MM.1S (cell line): ENCODE data around the gene INPP4A.

Experiments used
- DNase-seq: peaks from one replicate; pipeline ENCODE4 v3.0.0-alpha.2; 2015
- H2AFZ ChIP-seq: fragments of 300-600 bp; sonication (generic); 2 replicates; pipeline ENCODE4 v1.6.0; 2016; ENCODE audit warnings: antibody characterized with exemption, low read length
- H3F3A ChIP-seq: fragments of 300-600 bp; sonication (generic); 2 replicates; pipeline ENCODE4 v1.6.1; 2016; ENCODE audit warnings: mild to moderate bottlenecking, antibody characterized with exemption, low read length, moderate library complexity, mixed read lengths; ENCODE audit not compliant: insufficient read depth
- H3K27ac ChIP-seq: fragments of 300-600 bp; sonication (generic); 2 replicates; pipeline ENCODE4 v1.5.1; 2016; ENCODE audit warnings: mild to moderate bottlenecking, low read length
- H3K27me3 ChIP-seq: fragments of 300-600 bp; sonication (generic); replicated peaks from 2 replicates; pipeline ENCODE4 v1.6.0; 2016; ENCODE audit warnings: low read length; ENCODE audit not compliant: insufficient read depth
- H3K36me3 ChIP-seq: fragments of 300-600 bp; sonication (generic); replicated peaks from 2 replicates; pipeline ENCODE4 v1.6.1; 2016; ENCODE audit warnings: mild to moderate bottlenecking, low read length, mixed read lengths; ENCODE audit not compliant: insufficient read depth
- H3K4me1 ChIP-seq: fragments of 300-600 bp; sonication (generic); 2 replicates; pipeline ENCODE4 v1.6.1; 2016; ENCODE audit warnings: low read length, mixed read lengths
- H3K4me2 ChIP-seq: fragments of 300-600 bp; sonication (generic); 2 replicates; pipeline ENCODE4 v1.6.0; 2016; ENCODE audit warnings: low read depth, low read length
- H3K4me3 ChIP-seq: fragments of 300-600 bp; sonication (generic); 2 replicates; pipeline ENCODE4 v1.5.1; 2016; ENCODE audit warnings: low read length, mixed read lengths
- H3K79me2 ChIP-seq: fragments of 300-600 bp; sonication (generic); 2 replicates; pipeline ENCODE4 v1.6.1; 2016; ENCODE audit warnings: mixed run types, low read length, mixed read lengths
- H3K9ac ChIP-seq: fragments of 300-600 bp; sonication (generic); 2 replicates; pipeline ENCODE4 v1.6.1; 2016; ENCODE audit warnings: low read length, mixed read lengths
- H3K9me2 ChIP-seq: fragments of 300-600 bp; sonication (generic); replicated peaks from 2 replicates; pipeline ENCODE4 v1.6.1; 2016; ENCODE audit warnings: mild to moderate bottlenecking, low read length, mixed read lengths; ENCODE audit not compliant: insufficient read depth
- H3K9me3 ChIP-seq: fragments of 300-600 bp; sonication (generic); replicated peaks from 2 replicates; pipeline ENCODE4 v1.6.1; 2016; ENCODE audit warnings: mild to moderate bottlenecking, low read length, mixed read lengths; ENCODE audit not compliant: insufficient read depth
- H4K20me1 ChIP-seq: fragments of 300-600 bp; sonication (generic); 2 replicates; pipeline ENCODE4 v1.6.1; 2016; ENCODE audit warnings: mild to moderate bottlenecking, low read length, moderate library complexity, mixed read lengths; ENCODE audit not compliant: insufficient read depth
- CTCF ChIP-seq: fragments of 300-600 bp; sonication (generic); IDR thresholded peaks from 2 replicates; pipeline ENCODE4 v1.5.1; 2016; ENCODE audit warnings: antibody characterized with exemption, low read length, mixed read lengths
- EZH2 ChIP-seq: fragments of 300-600 bp; sonication (generic); optimal IDR thresholded peaks from 2 replicates; pipeline ENCODE3; 2017; ENCODE audit warnings: low read depth, mild to moderate bottlenecking, antibody characterized with exemption, low read length, mixed read lengths
- EZH2phosphoT487 ChIP-seq: fragments of 300-600 bp; sonication (generic); IDR thresholded peaks from 2 replicates; pipeline ENCODE4 v1.6.1; 2018; ENCODE audit warnings: antibody characterized with exemption, low read length

INPP4A gene

GRCh38 chr2:98548920-98549818 lies 104.5 kb downstream of the INPP4A start:
- Histone ChIP-seq H3F3A (no peaks in the 10 kb centered on the region), H3K27ac (peak overlapping the region; percentile 1; the same call in 1 of the 2 replicates), H4K20me1 (no peaks in the 10 kb centered on the region), H3K9me3 (no peaks in the 10 kb centered on the region), H3K4me1 (peaks cover 50% of the 10 kb centered on the region), H3K27me3 (no peaks in the 10 kb centered on the region), H3K9me2 (no peaks in the 10 kb centered on the region), H3K4me2 (no peak overlapping the region), H3K4me3 (no peak overlapping the region), H3K79me2 (peaks cover 95% of the 10 kb centered on the region), H3K36me3 (peaks cover 35% of the 10 kb centered on the region), H3K9ac (no peak overlapping the region), H2AFZ (no peak overlapping the region)
- no peak for DNase-seq
- no peak for TF ChIP-seq EZH2
- no peak for TF ChIP-seq CTCF
- no peak for TF ChIP-seq EZH2phosphoT487

- peaks cover 95% of the 10 kb centered on the region for H3K79me2 ChIP-seq
- no peaks in the 10 kb centered on the region for H3F3A ChIP-seq
- H3K36me3 ChIP-seq, result peaks cover 25% of the 10 kb centered on the region
- TF ChIP-seq EZH2phosphoT487 (no peak), CTCF (no peak), EZH2 (no peak)
- H3K27me3 ChIP-seq, result no peaks in the 10 kb centered on the region
- no peaks in the 10 kb centered on the region for H3K9me3 ChIP-seq
- DNase-seq, result no peak
- H3K4me3 ChIP-seq, result no peak overlapping the region
- peaks cover 50% of the 10 kb centered on the region for H3K4me1 ChIP-seq
- no peaks in the 10 kb centered on the region for H4K20me1 ChIP-seq
- H2AFZ ChIP-seq, result no peak overlapping the region
- H3K27ac ChIP-seq, result no peak overlapping the region
- no peaks in the 10 kb centered on the region for H3K9me2 ChIP-seq
- H3K9ac ChIP-seq, result no peak overlapping the region
- no peak overlapping the region for H3K4me2 ChIP-seq
Measured at GRCh38 chr2:98550165-98550564, 105.5 kb downstream of the INPP4A start.

GRCh38 chr2:98551316-98551715 lies 106.7 kb downstream of the INPP4A start:
- peaks cover 93% of the 10 kb centered on the region for H3K79me2 ChIP-seq
- no peaks in the 10 kb centered on the region for H4K20me1 ChIP-seq
- no peak overlapping the region for H3K27ac ChIP-seq
- TF ChIP-seq CTCF (no peak), EZH2phosphoT487 (no peak), EZH2 (no peak)
- peaks cover 13% of the 10 kb centered on the region for H3K36me3 ChIP-seq
- H2AFZ ChIP-seq, result no peak overlapping the region
- H3K4me1 ChIP-seq, result peaks cover 51% of the 10 kb centered on the region
- no peak overlapping the region for H3K4me3 ChIP-seq
- no peaks in the 10 kb centered on the region for H3K27me3 ChIP-seq
- no peaks in the 10 kb centered on the region for H3K9me2 ChIP-seq
- H3K4me2 ChIP-seq, result no peak overlapping the region
- DNase-seq, result no peak
- no peaks in the 10 kb centered on the region for H3F3A ChIP-seq
- no peaks in the 10 kb centered on the region for H3K9me3 ChIP-seq
- no peak overlapping the region for H3K9ac ChIP-seq
